Neural cell (in vitro differentiated cells): ENCODE results near the gene KRTAP5-6.

Experiments used
- EP300 ChIP-seq: fragments of 450-650 bp; conservative IDR thresholded peaks from 2 replicates; pipeline ENCODE4 v1.6.1; 2014; ENCODE audit warnings: antibody characterized with exemption, mild to moderate bottlenecking, moderate library complexity; ENCODE audit not compliant: poor library complexity, severe bottlenecking
- EZH2 ChIP-seq: fragments of 200-600, 300-800 bp; shearing (Covaris generic), sonication (generic); IDR thresholded peaks from 2 replicates; pipeline ENCODE4 v1.6.1; 2014; ENCODE audit warnings: antibody characterized with exemption, low read length, borderline replicate concordance, mild to moderate bottlenecking; ENCODE audit not compliant: insufficient read depth, poor library complexity, severe bottlenecking
- MXI1 ChIP-seq: fragments of 450-650 bp; conservative IDR thresholded peaks from 2 replicates; pipeline ENCODE4 v1.6.1; 2014; ENCODE audit warnings: antibody characterized with exemption, mild to moderate bottlenecking; ENCODE audit not compliant: poor library complexity, severe bottlenecking
- POLR2AphosphoS5 ChIP-seq: IDR thresholded peaks from 2 replicates; pipeline ENCODE4 v1.6.1; 2012
- RAD21 ChIP-seq: fragments of 450-650 bp; conservative IDR thresholded peaks from 2 replicates; pipeline ENCODE4 v1.6.1; 2014; ENCODE audit warnings: antibody characterized with exemption, mild to moderate bottlenecking, moderate library complexity
- SMC3 ChIP-seq: fragments of 450-650 bp; conservative IDR thresholded peaks from 2 replicates; pipeline ENCODE4 v1.6.1; 2014; ENCODE audit warnings: antibody characterized with exemption, mild to moderate bottlenecking, moderate library complexity; ENCODE audit not compliant: poor library complexity
- TAF1 ChIP-seq: IDR thresholded peaks from 2 replicates; pipeline ENCODE4 v1.6.1; 2012; ENCODE audit warnings: low read depth
- TF ChIP-seq, protein P1 (sequence below): fragments of 450-650 bp; IDR thresholded peaks from 2 replicates; pipeline ENCODE4 v1.5.1; 2014; ENCODE audit warnings: antibody characterized with exemption, mild to moderate bottlenecking, moderate library complexity; ENCODE audit not compliant: poor library complexity, severe bottlenecking
- TF ChIP-seq, protein P2 (sequence below): IDR thresholded peaks from 2 replicates; pipeline ENCODE4 v1.6.1; 2012; ENCODE audit warnings: borderline replicate concordance

DNA sequence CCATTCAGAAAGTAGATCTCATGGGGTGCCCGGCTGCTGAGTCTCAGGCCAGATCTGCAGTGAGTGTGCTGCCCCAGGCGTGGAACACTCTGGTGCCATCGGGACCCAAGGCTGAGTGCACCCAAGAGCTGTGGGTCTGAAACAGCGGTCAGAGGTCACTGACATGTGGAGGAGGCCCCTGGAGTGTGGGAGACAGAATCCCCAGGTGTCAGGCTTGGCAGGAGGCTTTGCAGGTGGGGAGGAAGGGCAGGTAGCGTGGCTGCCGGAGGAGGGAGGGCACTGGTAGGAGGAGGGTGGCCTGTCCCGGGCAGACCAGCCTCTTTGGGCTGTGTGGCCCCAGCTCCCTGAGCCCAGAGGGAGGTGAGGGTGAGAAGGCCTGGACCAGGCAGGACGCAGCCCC, 31.7 kb upstream of the KRTAP5-6 start:
- no peak for TF ChIP-seq MXI1
- TF ChIP-seq, protein P1, sequence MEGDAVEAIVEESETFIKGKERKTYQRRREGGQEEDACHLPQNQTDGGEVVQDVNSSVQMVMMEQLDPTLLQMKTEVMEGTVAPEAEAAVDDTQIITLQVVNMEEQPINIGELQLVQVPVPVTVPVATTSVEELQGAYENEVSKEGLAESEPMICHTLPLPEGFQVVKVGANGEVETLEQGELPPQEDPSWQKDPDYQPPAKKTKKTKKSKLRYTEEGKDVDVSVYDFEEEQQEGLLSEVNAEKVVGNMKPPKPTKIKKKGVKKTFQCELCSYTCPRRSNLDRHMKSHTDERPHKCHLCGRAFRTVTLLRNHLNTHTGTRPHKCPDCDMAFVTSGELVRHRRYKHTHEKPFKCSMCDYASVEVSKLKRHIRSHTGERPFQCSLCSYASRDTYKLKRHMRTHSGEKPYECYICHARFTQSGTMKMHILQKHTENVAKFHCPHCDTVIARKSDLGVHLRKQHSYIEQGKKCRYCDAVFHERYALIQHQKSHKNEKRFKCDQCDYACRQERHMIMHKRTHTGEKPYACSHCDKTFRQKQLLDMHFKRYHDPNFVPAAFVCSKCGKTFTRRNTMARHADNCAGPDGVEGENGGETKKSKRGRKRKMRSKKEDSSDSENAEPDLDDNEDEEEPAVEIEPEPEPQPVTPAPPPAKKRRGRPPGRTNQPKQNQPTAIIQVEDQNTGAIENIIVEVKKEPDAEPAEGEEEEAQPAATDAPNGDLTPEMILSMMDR, result no peak
- no peak for TF ChIP-seq EZH2
- no peak for TF ChIP-seq POLR2AphosphoS5
- TF ChIP-seq TAF1, result no peak
- no peak for TF ChIP-seq EP300
- TF ChIP-seq, protein P2, sequence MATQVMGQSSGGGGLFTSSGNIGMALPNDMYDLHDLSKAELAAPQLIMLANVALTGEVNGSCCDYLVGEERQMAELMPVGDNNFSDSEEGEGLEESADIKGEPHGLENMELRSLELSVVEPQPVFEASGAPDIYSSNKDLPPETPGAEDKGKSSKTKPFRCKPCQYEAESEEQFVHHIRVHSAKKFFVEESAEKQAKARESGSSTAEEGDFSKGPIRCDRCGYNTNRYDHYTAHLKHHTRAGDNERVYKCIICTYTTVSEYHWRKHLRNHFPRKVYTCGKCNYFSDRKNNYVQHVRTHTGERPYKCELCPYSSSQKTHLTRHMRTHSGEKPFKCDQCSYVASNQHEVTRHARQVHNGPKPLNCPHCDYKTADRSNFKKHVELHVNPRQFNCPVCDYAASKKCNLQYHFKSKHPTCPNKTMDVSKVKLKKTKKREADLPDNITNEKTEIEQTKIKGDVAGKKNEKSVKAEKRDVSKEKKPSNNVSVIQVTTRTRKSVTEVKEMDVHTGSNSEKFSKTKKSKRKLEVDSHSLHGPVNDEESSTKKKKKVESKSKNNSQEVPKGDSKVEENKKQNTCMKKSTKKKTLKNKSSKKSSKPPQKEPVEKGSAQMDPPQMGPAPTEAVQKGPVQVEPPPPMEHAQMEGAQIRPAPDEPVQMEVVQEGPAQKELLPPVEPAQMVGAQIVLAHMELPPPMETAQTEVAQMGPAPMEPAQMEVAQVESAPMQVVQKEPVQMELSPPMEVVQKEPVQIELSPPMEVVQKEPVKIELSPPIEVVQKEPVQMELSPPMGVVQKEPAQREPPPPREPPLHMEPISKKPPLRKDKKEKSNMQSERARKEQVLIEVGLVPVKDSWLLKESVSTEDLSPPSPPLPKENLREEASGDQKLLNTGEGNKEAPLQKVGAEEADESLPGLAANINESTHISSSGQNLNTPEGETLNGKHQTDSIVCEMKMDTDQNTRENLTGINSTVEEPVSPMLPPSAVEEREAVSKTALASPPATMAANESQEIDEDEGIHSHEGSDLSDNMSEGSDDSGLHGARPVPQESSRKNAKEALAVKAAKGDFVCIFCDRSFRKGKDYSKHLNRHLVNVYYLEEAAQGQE, result no peak
- TF ChIP-seq RAD21, result no peak
- TF ChIP-seq SMC3, result no peak
